NCI-H2196 treated with DMSO at 0.1 percent for 48 hours (cell line): Measurements from ENCODE around the gene SHISA8.
"Not testable (repeated sequence)": the region's sequence is repeated elsewhere in the genome, so short reads cannot be mapped to it uniquely, and the experiment has no call there.

ENCODE experiments used
- DNase-seq: peaks from one replicate; lab custom pipeline; 2025; ENCODE audit not compliant: unreplicated experiment; lab: John Stamatoyannopoulos, UW

The SHISA8 gene

GRCh38 chr22:41915035-41915785 lies at the start of gene SHISA8:
Gene SHISA8, minus strand, starts transcription at chr22:41915074. Its CDS starts 407 bp downstream, at chr22:41914667.
- DNase-seq: no peak

- no peak for DNase-seq
These were observed 49.2 kb upstream of the SHISA8 start for GRCh38 chr22:41964112-41964491.

GRCh38 chr22:41963453-41964111 lies 48.7 kb upstream of the SHISA8 start:
- no peak for DNase-seq

- no peak for DNase-seq
These were observed 43.2 kb upstream of the SHISA8 start for GRCh38 chr22:41957941-41958556.

GRCh38 chr22:41952713-41953112 lies 37.8 kb upstream of the SHISA8 start:
- no peak for DNase-seq

- DNase-seq: no peak
These were observed 37.1 kb upstream of the SHISA8 start, which contains the start of gene SMIM45 for GRCh38 chr22:41951898-41952474. Gene SMIM45, plus strand, starts transcription at chr22:41952150.

- no peak for DNase-seq
These were observed 34.6 kb upstream of the SHISA8 start for GRCh38 chr22:41949297-41949965.

GRCh38 chr22:41948928-41949296 lies 34.0 kb upstream of the SHISA8 start:
- DNase-seq: not testable (repeated sequence)

- DNase-seq: no peak
These were observed 33.3 kb upstream of the SHISA8 start for GRCh38 chr22:41948142-41948541.

GRCh38 chr22:41947424-41948080 lies 32.7 kb upstream of the SHISA8 start:
- DNase-seq: no peak

- DNase-seq: peak; percentile 93
These were observed 32.0 kb upstream of the SHISA8 start, which contains the start of gene CENPM for GRCh38 chr22:41946629-41947423. Gene CENPM, minus strand, starts transcription at chr22:41947152. Its CDS starts 76 bp downstream, at chr22:41947076.

- no peak for DNase-seq
These were observed 28.9 kb upstream of the SHISA8 start for GRCh38 chr22:41943661-41944209.

GRCh38 chr22:41940832-41941765 lies 26.2 kb upstream of the SHISA8 start:
- peak; percentile 67 for DNase-seq

GRCh38 chr22:41939981-41940831 lies 25.3 kb upstream of the SHISA8 start:
- peak; percentile 22 for DNase-seq

GRCh38 chr22:41936894-41937169 lies 22.0 kb upstream of the SHISA8 start:
- DNase-seq: no peak

- DNase-seq: no peak
These were observed 20.6 kb upstream of the SHISA8 start for GRCh38 chr22:41935509-41935908.

- DNase-seq: no peak
These were observed 20.1 kb upstream of the SHISA8 start for GRCh38 chr22:41935015-41935351.
